Measurements from ENCODE around the gene HOXD11.
A peak's percentile ranks its signal among the peaks of the same experiment; 100 is the strongest.

Gene HOXD11

GRCh38 chr2:176106581-176107539 is at the start of gene HOXD11:
Gene HOXD11 (plus strand): TSS chr2:176107280. CDS start chr2:176107356, 76 bp downstream.
- no peak for TF ChIP-seq CTCF (conservative IDR thresholded peaks at IDR 0.05; ENCODE audit: low read depth)
- peak; percentile 98 for DNase-seq (ENCODE audit: low spot score)
- H3K27ac ChIP-seq = peak within 1 kb of the TSS; percentile 98
- CTCF ChIA-PET = interaction anchor here (0.6 kb wide), 1 partner anchor 18 kb away, joined by 4 read pairs; no protein-coding TSS in a partner anchor
- POLR2A ChIA-PET (ENCODE audit: low non-redundant PET) = interaction anchor here (0.6 to 1.3 kb wide), 3 partner anchors 10 to 13 kb away, joined by 3 to 4 read pairs (median 3); no protein-coding TSS in a partner anchor

GRCh38 chr2:176063958-176064357 is 43.1 kb upstream of the HOXD11 start:
- H3K27ac ChIP-seq = no peak overlapping the region
- ChIA-PET POLR2A (ENCODE audit: low non-redundant PET) (no interaction called here), CTCF (no interaction called here)
- no peak for TF ChIP-seq CTCF (conservative IDR thresholded peaks at IDR 0.05; ENCODE audit: low read depth)
- DNase-seq (ENCODE audit: low spot score) = no peak

GRCh38 chr2:176066645-176067588 is 40.2 kb upstream of the HOXD11 start:
- DNase-seq (ENCODE audit: low spot score) = no peak
- H3K27ac ChIP-seq = no peak overlapping the region
- CTCF ChIA-PET = no interaction called here
- POLR2A ChIA-PET (ENCODE audit: low non-redundant PET) = no interaction called here
- TF ChIP-seq CTCF (conservative IDR thresholded peaks at IDR 0.05; ENCODE audit: low read depth) = no peak

- no peak for DNase-seq (ENCODE audit: low spot score)
- no peak for TF ChIP-seq CTCF (conservative IDR thresholded peaks at IDR 0.05; ENCODE audit: low read depth)
- ChIA-PET POLR2A (ENCODE audit: low non-redundant PET) (no interaction called here), CTCF (no interaction called here)
- H3K27ac ChIP-seq = no peak overlapping the region
Observed at GRCh38 chr2:176067589-176068418, 39.3 kb upstream of the HOXD11 start.

- no peak for TF ChIP-seq CTCF (conservative IDR thresholded peaks at IDR 0.05; ENCODE audit: low read depth)
- no peak for DNase-seq (ENCODE audit: low spot score)
- POLR2A ChIA-PET (ENCODE audit: low non-redundant PET) = no interaction called here
- CTCF ChIA-PET = no interaction called here
- H3K27ac ChIP-seq = no peak overlapping the region
Observed at GRCh38 chr2:176068419-176068832, 38.7 kb upstream of the HOXD11 start.

All from RWPE1 (cell line).